GM19324 (cell line): ENCODE measurements around the gene GADD45B.
"Not testable (repeated sequence)": the region's sequence is repeated elsewhere in the genome, so short reads cannot be mapped to it uniquely, and the experiment has no call there.

Experiments used
- ATAC-seq: cut with Tn5 transposase; IDR thresholded peaks from one replicate; pipeline ENCODE4 v1.9.1; 2021; ENCODE audit warnings: mild to moderate bottlenecking, moderate library complexity; ENCODE audit not compliant: unreplicated experiment, low FRiP score

Gene GADD45B

DNA sequence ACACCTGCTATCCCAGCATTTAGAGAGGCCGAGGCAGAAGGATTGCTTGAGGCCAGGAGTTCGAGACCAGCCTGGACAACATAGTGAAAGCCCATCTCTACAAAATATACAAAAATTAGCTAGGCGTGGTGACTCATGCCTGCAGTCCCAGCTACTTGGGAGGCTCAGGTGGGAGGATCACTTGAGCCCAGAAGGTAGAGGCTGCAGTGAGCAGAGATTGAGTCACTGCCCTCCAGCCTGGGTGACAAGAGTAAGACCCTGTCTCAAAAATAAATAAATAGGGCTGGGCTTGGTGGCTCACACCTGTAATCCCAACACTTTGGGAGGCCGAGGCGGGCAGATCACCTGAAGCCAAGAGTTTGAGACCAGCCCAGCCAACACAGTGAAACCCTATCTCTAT is 12.2 kb upstream of the GADD45B start:
- ATAC-seq = not testable (repeated sequence)

DNA sequence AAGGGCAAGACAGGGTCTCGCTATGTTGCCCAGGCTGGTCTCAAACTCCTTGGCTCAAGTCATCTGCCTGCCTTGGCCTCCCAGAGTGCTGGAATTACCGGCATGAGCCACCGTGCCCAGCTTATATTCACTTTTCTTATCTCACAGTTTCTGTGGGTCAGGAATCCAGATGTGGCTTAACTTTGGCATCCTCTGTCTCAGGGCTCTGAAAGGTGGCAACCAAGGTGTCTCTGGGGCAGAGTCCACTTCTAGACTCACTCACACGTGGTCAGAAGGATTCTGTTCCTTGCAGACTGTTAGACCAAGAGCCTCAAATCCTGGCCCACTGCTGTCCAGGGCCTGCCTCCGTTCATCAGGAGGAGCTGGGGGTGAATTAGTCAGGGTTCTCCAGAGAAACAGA is 11.5 kb upstream of the GADD45B start:
- no peak for ATAC-seq

DNA sequence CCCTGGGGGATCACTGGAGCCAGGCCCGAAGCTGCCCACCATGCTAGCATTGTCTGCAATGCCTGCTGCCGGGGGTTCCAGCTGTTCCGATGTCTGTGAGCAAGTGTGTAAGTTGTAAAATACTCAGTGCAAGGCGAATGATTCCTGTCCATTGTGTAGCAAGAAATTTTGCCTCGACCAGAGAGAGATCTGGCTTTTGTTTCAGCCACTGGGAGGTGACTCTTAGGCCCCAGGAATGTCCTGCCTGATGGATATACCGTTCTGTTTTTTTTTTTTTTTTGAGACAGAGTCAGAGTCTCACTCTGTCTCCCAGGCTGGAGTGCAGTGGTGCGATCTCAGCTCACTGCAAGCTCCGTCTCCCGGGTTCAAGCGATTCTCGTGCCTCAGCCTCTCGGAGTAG is 7.3 kb upstream of the GADD45B start:
- ATAC-seq = no peak

DNA sequence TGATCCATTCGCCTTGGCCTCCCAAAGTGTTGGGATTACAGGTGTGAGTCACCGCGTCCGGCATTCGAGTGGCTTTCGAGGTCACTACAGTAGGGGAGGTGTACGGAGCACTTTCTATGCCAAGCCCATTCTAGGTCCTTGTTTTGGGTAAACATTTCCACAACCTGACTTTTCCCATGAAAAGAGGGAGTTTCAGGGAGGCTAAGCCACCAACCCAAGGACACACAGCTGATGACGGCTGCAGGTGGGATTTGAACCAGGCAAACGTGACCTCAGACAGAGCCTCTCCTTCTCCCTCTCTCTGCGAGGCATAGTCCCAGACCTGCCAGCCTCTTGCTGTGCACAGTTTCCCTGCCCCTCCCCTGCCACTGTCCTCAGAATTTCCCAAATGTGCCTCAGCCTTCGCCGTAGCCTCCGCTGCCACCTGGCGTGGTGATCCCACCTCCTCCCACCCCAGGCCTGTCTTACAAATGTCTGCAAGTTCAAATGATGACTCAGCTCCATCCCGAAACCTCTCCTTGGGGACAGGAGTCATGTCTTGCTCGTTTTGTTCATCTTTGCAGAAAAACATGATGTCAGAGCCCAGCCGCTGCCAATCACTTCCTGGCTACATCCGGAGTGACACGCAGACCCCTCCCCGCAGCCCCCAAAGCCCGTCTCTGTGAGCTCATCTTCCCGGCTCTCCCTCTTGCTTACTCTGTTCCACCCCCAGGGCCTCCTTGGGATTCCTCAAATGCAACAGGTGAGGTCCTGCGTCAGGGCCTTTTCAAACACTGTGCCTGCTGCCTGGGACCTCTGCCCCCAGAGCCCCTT is 6.6 kb upstream of the GADD45B start:
- no peak for ATAC-seq

DNA sequence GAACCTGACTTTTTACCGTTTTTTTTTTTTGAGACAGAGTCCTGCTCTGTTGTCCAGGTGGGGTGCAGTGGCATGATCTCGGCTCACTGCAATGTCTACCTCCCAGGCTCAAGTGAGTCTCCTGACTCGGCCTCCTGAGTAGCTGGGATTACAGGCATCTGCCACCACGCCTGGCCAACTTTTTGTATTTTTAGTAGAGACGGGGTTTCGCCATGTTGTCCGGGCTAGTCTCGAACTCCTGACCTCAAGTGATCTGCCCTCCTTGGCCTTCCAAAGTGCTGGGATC is 6.1 kb upstream of the GADD45B start:
- not testable (repeated sequence) for ATAC-seq

DNA sequence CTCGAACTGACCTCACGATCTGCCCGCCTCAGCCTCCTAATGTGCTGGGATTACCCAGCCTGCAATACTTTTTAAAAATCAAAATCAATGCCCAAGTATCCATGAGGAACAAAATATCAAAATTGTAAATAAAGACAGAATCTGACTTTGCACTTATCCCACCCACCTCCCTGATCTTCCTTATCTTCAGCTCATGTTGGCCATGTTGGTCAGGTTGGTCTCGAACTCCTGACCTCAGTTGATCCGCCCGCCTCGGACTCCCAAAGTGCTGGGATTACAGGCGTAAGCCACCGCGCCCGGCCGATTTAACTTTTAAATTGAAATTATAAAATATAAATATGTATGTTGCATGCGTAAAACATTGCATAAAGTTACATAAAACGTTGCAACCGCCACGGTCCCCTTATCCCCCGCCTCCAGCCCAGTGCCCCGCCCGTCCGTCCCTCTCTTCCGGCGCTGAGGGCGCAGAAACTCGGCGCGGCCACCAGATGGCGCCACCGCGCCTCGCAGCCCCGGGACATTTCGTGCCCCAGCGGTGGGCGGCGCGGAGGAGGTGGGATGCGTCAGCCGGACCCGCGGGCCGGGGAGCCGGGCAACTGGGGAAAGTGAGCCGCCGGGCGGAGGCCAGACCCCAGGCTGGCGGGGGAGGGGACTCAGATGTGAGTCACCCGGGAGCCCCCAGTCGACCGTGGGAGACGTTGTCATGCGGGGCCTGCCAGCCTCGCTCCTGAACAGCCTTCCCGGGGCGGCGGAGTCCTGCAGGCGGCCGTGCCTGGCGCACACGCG is 1.5 kb upstream of the GADD45B start:
- peak; percentile 29 for ATAC-seq

DNA sequence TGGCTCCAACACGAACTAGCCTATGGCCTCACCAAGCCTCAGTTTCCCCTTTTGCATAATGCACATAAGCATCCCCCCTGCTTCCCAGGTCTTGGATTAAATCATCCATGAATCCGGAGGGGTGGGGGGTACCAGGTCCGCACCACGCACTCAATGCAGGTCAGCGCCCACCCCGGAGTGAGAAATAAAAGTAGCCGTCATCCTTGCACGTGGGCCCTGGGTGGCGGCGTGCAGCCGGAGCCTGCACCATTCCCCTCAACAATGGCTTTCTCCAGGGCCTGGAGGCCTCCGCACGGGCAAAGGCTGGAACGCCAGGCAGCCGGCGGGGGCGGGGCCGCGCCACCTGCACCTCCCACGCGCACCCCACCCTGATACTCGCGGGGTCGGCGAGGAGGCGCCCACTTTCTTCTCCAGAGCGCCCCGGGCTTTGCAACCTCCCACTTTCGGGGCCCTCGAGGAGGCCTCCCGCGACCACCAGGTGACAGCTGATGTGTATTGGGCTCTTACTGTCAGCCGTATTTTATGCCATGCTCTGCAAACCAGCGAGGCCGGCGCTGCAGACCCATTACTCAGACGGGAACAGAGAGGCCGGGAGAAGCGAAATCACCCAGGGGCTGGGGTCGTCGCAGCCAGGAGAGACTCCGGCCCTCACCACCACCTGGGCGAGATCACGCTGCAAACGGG is 767 bp upstream of the GADD45B start:
- peak; percentile 6 for ATAC-seq

DNA sequence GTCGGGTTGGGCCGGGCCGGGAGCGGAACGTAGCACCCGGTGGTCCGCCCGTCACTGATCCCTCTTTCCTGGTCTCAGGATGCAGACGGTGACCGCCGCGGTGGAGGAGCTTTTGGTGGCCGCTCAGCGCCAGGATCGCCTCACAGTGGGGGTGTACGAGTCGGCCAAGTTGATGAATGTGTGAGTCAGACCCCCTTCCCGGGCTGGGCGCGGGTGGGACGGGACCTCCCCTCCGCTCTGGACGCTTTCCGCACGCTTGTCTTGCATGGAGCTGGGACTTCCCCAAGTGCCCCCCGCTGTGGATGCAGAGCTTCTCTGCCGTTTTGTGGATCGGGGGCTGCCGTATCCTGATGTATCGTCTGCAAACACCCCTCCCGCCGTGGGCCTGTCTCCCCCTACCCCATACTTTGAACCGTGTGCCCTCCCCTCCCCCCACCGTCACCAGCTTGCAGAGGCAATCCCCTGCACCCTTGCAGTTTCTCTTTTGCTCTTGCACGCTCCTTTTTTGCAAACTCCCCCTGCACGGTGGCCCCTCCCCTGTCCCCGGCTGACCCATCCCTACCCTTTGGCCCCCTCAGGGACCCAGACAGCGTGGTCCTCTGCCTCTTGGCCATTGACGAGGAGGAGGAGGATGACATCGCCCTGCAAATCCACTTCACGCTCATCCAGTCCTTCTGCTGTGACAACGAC is 669 bp downstream of the GADD45B start:
- ATAC-seq = peak; percentile 11

DNA sequence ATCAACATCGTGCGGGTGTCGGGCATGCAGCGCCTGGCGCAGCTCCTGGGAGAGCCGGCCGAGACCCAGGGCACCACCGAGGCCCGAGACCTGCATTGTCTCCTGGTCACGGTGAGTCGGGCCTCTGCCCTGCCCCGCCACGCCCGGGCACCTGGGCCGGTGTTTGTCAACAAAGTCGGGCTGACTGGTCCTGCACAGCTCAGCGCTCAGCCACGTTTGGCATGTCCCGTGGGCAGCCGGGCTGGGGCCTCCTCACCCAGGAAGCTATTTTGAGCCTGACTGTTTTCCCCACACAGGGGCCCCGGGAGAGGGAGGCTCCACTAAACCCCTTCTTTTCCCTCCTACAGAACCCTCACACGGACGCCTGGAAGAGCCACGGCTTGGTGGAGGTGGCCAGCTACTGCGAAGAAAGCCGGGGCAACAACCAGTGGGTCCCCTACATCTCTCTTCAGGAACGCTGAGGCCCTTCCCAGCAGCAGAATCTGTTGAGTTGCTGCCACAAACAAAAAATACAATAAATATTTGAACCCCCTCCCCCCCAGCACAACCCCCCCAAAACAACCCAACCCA is 1.3 kb downstream of the GADD45B start:
- no peak for ATAC-seq

DNA sequence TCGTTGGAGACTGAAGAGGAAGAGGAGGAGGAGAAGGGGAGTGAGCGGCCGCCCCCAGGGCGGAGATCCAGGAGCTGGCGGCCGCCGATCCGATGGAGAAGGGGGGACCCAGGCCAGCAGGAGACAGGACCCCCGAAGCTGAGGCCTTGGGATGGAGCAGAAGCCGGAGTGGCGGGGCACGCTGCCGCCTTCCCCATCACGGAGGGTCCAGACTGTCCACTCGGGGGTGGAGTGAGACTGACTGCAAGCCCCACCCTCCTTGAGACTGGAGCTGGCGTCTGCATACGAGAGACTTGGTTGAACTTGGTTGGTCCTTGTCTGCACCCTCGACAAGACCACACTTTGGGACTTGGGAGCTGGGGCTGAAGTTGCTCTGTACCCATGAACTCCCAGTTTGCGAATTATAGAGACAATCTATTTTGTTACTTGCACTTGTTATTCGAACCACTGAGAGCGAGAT is 1.8 kb downstream of the GADD45B start:
- ATAC-seq = no peak

DNA sequence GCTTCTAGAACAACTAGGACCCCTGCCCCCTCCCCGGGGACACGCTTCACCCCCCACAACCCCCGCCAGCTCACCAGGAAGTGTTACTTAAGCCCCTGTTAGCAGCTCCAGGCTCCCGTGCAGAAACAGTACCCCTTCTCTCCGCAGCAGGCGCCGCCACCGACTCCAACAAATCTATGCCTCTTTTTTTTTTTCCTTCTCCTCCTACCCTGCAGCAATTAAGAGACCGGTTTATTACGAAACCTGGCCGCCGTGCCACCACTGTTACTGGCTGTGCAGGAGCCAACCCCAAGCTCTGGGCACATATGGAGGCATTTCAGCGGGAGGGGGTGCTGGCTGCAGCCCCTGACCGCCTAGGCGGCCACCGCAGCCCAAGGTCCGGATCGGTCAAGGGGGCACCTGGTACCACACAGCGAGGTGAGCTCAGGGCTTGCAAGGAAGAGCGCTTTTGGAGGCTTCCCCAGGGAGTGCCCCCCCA is 2.4 kb downstream of the GADD45B start:
- no peak for ATAC-seq

DNA sequence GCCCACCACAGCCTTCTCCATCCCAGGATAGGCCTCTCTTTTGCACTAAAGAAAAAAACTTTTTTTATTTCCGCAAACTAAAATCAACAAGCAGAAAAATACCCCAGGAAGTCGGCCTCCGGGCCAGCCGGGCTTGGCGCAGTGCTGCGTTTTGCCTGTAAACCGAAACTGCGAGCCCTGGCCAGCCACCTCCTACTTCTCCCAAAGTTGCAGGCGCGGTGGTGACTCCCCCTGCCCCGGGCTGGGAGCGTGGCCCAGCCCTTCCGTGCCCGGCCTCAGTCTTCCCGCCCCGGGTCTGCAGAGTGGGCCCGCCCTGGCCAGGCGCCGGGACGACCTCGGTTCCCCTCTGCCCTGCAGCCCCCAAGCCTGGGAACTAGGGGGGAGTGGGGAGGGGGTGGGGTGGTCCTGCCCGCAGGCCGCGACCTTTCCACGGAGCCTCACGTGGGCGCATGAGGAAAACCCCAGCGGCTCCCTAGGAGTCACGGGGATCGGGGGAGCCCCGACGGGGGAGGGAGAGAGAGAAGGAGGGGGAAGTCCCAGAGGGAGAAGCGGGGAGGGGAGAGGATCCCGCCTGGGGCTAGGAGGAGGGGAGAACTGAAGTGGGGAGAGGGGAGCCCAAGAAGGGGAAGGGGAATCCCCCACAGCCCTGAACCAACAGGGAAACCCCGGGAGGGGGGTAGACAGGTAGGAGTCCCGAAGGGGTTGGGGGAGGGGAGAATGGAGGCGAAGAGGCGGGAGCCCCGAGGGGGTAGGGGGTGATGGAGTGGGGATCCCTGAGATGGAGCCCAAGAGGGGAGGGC is 3.0 kb downstream of the GADD45B start:
- no peak for ATAC-seq

DNA sequence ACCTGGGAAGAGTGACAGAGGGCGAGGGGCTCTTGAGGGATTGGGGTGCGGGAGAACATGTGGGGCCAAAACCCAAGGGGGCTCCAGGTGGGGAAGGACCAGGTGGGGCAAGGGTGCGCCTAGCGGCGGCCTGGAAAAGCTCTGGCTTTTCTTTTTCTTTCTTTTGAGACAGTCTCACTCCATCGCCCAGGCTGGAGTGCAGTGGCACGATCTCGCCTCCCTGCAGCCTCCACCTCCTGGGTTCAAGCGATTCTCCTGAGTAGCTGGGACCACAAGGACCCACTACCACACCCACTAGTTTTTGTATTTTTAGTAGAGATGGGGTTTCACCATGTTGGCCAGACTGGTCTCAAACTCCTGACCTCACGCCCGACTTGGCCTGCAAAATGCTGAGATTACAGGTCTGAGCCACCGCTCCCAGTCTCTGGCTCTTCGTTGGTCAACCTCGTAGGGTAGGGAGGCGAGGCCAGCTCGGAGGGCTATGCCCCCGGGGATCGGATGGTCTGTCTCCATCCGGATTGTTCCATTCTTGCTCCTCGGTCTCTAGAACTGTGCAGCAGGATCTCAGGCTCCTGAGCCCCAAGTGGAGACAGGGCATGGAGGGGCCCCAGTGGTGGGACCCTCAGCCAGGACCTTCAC is 3.7 kb downstream of the GADD45B start:
- ATAC-seq = no peak

DNA sequence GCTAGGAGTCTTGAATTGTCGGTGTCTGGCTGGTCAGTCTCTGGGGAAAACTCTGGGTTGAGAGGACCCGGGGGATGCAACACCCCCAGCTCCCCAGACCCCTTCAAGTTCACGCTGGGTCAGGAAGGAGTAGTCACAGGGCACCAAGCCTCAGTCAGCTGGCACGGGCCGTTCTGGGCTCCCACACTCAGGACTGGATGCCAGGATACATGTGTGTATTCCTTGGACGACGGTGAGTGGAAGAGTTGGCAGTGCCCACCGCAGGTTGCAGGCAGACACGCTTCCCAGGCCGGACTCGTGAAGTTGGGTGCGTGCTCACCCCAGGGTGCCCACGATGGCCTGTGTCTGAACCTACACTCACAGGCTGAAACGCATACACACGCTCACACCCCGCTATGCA is 5.5 kb downstream of the GADD45B start:
- ATAC-seq = no peak

DNA sequence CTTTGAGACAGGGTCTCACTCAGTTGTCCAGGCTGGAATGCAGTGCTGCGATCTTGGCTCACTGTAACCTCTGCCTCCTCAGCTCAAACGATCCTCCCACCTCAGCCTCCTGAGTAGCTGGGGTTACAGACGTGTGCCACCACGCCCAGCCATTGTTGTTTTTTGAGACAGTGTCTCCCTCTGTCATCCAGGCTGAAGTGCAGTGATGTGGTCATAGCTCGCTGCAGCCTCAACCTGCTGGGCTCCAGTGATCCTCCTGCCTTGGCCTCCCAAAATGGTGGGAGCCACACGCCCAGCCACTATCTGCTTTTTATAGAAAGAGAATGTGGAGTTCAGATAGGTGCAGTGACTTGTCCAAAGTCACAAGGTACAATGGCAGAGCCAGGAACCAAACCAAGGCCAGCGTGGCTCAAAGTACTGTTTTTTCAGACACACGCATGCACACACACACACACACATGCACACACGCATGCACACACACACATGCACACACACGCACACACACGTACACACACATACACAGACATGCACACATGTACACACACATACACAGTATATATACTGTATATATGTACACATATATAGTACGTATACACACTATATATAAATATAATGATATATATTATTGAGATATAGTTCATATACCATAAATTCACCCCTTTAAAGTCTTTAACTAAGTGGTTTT is 6.6 kb downstream of the GADD45B start:
- no peak for ATAC-seq

DNA sequence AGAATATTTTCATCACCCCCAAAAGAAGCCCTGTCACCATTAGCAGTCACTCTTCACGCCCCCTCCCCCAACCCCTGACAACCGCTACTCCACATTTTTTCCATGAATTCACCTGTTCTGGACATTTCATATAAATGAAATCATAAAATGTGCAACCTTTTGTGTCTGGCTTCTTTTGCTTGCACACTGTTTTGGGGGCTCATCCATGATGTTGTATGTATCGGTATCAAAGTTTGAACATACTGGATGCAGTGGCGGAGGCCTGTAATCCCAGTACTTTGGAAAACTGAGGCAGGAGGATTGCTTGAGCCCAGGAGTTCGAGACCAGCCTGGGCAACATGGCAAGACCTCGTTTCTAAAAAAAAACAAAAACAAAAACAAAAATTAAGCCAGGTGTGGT is 7.2 kb downstream of the GADD45B start:
- no peak for ATAC-seq

DNA sequence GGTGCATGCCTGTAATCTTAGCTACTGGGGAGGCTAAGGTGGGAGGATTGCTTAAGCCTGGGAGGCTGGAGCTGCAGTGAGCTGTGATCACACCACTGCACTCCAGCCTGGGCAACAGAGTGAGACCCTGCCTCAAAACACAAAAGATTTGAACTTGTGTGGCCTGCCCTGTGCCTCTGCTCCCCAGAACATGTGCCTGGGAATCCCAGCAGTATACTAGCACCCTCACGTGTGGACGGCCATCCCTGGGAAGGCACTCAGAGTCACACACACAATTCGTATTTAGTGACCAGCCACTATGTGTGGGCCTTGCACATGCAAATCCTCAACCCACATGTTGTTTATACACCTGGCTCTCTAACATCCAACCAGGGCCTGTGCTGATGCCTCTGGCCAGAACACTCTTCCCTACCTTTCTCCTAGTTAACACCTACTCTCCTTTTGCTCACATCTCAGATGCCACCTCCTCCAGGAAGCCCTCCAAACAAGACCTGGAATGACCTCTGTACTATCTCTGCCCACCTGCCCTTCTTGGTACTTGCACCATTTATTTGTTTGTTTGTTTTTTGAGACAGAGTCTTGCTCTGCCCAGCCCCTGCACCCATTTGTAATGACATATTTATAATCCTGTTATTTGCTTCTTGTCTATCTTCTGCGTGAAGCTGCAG is 7.7 kb downstream of the GADD45B start:
- no peak for ATAC-seq
